Erythroblast (primary cell): ENCODE results near the gene CDC37.
"Not testable (repeated sequence)": the region's sequence is repeated elsewhere in the genome, so short reads cannot be mapped to it uniquely, and the experiment has no call there.

Experiments used
- DNase-seq, 2 experiments: peaks; one replicate each; lab custom pipeline; 2025; lab: John Stamatoyannopoulos, UW
- GATA1 ChIP-seq: IDR thresholded peaks from 2 replicates; pipeline ENCODE4 v1.6.1; 2011; ENCODE audit warnings: low read depth, mild to moderate bottlenecking, control low read depth, low read length, moderate library complexity
- POLR2A ChIP-seq: IDR thresholded peaks from 2 replicates; pipeline ENCODE4 v1.6.1; 2011; ENCODE audit warnings: mild to moderate bottlenecking, low read length

The CDC37 gene

GRCh38 chr19:10412257-10412977, 9.1 kb upstream of the CDC37 start:
- no peak for DNase-seq
- TF ChIP-seq GATA1: no peak
- no peak for TF ChIP-seq POLR2A

DNA sequence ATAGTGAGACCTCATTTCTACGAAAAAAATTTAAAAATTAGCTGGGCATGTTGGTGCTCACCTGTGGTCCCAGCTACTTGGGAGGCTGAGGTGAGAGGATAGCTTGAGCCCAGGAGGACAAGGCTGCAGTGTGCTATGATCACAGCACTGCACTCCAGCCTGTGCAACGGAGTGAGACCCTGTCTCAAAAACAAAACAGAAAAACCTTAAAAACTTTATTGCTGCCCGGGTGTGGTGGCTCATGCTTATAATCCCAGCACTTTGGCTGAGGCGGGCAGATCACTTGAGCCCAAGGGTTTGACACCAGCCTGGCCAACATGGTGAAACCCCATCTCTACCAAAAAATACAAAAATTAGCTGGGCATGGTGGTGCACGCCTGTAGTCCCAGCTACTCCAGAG, 7.9 kb upstream of the CDC37 start:
- not testable (repeated sequence) for DNase-seq

GRCh38 chr19:10408511-10409283, 5.4 kb upstream of the CDC37 start:
- no peak for DNase-seq
- no peak for TF ChIP-seq POLR2A
- TF ChIP-seq GATA1: no peak

- TF ChIP-seq POLR2A (no peak), GATA1 (no peak)
Measured at GRCh38 chr19:10407096-10407495, 3.8 kb upstream of the CDC37 start.

GRCh38 chr19:10406191-10406590, 2.8 kb upstream of the CDC37 start:
- DNase-seq: no peak
- TF ChIP-seq GATA1 (no peak), POLR2A (no peak)

More at GRCh38 chr19:10407096-10407495, 3.8 kb upstream of the CDC37 start:
- DNase-seq: no peak

DNA sequence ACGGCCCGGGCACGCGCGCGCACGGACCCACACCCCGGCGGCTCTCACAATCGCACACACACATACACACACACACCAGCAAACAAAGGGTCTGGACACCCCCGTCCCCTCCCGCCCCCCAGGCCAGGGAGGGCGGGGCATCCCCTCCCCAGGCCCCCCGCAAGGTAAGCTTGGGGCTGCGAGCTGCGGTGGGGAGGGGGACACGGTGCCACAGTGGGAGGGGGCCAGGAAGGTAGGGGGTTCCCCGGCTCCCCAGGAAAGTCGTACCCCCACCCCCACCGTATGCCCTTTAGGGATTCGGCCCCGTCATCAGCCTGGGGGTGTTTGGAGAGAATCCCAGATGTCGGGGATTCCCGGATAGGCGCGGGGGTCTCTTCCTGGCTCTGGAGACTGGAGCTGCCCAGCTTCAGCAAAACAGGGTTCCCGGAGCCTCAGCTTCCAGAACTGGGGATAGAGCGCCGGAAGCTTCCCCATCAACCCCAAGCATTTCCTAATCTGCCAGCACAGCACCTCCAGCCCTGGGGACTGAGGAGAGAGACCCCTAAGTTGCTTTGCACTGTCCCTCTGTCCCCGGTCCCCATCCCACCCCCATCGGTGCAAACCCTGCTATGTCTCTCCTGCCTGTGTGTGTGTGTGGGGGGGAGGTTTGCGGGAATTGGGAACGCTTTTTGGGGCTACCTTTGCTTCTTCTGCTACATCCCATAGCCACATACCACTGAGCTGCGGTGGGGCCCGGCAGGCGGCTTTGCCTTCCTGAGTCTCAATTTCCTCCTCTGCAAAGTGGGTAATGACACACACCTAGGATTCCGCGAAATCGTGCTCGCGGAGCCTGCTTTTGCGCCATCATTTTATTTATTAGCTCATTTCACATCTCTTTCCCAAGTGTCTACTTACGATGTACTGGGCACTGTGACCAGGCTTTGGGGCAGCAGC, 1.8 kb upstream of the CDC37 start:
- no peak for TF ChIP-seq GATA1
- no peak for TF ChIP-seq POLR2A
- no peak for DNase-seq

- DNase-seq: no peak
- TF ChIP-seq GATA1 (no peak), POLR2A (no peak)
Measured at GRCh38 chr19:10402441-10403038, 802 bp downstream of the CDC37 start.

DNA sequence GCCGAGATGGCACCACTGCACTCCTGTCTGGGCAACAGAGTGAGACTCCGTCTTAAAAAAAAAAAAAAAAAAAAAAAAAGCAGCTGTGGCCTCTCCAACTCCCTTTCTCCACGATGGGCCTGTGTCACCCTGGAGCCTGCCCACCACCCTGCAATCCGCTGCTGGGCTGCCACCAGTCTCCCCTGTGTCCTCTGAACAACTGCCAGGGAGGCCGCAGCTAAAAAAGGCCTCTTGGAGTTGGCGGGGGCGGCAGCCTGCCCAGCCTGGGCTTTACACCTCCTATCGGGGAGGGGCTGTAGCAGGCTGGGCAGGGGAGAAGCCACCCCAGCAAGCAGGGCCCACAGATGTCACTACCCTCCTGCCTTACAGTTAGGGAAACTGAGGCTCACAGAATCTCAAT, 3.5 kb downstream of the CDC37 start:
- no peak for DNase-seq
- no peak for TF ChIP-seq GATA1
- TF ChIP-seq POLR2A: no peak

DNA sequence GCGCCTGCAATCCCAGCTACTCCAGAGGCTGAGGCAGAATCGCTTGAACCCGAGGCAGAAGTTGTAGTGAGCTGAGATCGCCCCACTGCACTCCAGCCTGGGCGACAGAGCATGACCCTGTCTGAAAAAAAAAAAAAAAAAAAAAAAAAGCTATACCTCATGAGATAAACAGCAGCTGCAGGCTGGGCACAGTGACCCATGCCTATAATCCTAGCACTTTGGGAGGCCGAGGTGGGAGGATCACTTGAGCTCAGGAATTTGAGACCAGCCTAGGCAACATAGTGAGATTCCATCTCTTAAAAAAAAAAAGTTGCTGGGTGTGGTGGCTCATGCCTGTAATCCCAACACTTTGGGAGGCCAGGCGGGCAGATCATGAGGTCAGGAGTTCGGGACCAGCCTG, 4.0 kb downstream of the CDC37 start:
- not testable (repeated sequence) for DNase-seq

GRCh38 chr19:10398819-10399218, 4.5 kb downstream of the CDC37 start:
- DNase-seq: no peak
- TF ChIP-seq POLR2A (no peak), GATA1 (no peak)

GRCh38 chr19:10395917-10396316, 7.4 kb downstream of the CDC37 start:
- DNase-seq: no peak
- TF ChIP-seq POLR2A: no peak
- no peak for TF ChIP-seq GATA1

DNA sequence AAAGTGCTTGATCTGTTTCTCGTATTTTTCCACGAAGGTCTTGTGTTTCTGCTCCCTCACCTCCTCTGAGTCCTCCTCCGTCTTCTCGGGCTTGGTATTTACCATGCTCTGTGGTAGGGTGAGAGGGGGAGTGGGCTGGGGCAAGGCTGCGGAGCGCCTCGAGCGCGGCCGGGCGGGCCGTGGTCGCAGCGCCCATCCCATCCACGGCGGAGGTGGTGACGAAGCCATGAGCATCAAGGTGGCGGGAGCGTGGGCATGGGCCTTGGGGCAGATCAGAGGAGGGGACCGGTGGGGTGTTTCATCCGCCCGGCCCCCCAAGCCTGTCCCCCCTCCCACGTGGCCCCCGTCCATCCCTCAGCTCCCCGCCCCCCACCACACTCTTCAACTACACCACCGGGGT, 7.9 kb downstream of the CDC37 start:
- DNase-seq: no peak
- TF ChIP-seq POLR2A (no peak), GATA1 (no peak)

DNA sequence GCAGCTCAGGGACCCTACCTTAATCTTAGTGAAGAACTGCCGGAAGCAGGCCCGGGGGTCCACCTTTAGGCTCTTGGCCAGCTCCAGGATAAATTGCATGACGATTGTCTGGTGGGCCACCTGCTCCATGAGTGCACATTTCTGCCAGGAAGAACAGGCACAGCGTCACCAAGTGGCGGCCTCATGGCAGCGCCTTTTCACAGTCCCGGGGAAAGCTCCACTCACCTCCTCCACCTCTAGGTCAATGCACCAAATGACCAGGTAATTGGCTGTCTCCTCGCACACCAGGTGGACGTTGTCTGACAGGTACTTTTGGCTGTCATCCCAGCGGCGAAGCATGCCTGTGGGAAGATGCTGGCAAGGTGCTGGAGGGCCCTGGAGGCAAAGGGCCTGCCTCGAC, 8.3 kb downstream of the CDC37 start:
- DNase-seq: no peak
- no peak for TF ChIP-seq GATA1
- no peak for TF ChIP-seq POLR2A

DNA sequence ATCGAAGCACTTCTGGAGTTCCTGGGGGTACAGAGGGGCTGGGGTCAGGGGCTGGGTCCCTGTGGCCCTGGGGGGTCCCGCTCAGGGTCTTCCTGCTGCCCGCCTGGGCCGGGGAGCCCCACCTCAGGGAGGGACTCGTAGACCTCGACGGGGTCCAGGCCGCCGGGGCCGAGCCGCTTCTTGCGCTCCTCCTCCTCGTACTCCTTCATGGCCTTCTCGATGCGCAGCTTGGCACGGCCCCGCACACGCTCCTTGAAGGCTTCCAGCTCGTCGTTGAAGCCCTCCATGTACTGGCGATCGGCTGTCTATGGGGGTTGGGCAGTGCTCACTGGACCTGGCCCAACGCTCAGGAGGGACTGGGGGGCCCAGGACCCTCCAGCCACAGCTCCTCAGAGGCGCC, 10.2 kb downstream of the CDC37 start:
- DNase-seq: no peak
- TF ChIP-seq POLR2A (no peak), GATA1 (no peak)
